Measurements from ENCODE around the gene EWSR1.

Gene EWSR1

GRCh38 chr22:29320546-29320945 is 52.5 kb downstream of the EWSR1 start:
- no peak for DNase-seq

- DNase-seq: no peak
Measured at GRCh38 chr22:29323641-29324040, 55.6 kb downstream of the EWSR1 start.

GRCh38 chr22:29325356-29325755 is 57.3 kb downstream of the EWSR1 start:
- no peak for DNase-seq

GRCh38 chr22:29325785-29326315 is 57.8 kb downstream of the EWSR1 start:
- no peak for DNase-seq

GRCh38 chr22:29326481-29326880 is 58.4 kb downstream of the EWSR1 start:
- DNase-seq: no peak

GRCh38 chr22:29327089-29327764 is 59.2 kb downstream of the EWSR1 start:
- DNase-seq: no peak

GRCh38 chr22:29328055-29328454 is 60.0 kb downstream of the EWSR1 start:
- DNase-seq: no peak

- DNase-seq: no peak
Measured at GRCh38 chr22:29328566-29329500, 60.8 kb downstream of the EWSR1 start.

- DNase-seq: no peak
Measured at GRCh38 chr22:29329581-29329980, 61.5 kb downstream of the EWSR1 start.

GRCh38 chr22:29330291-29330690 is 62.2 kb downstream of the EWSR1 start:
- no peak for DNase-seq

- DNase-seq: no peak
Measured at GRCh38 chr22:29330753-29331152, 62.7 kb downstream of the EWSR1 start.

- no peak for DNase-seq
Measured at GRCh38 chr22:29331213-29331612, 63.1 kb downstream of the EWSR1 start.

GRCh38 chr22:29331658-29332300 is 63.7 kb downstream of the EWSR1 start:
- DNase-seq: no peak

GRCh38 chr22:29332886-29333496 is 64.9 kb downstream of the EWSR1 start:
- no peak for DNase-seq

- no peak for DNase-seq
Measured at GRCh38 chr22:29334148-29334547, 66.1 kb downstream of the EWSR1 start.

- DNase-seq: no peak
Measured at GRCh38 chr22:29334696-29335344, 66.8 kb downstream of the EWSR1 start.

- no peak for DNase-seq
Measured at GRCh38 chr22:29335656-29336055, 67.6 kb downstream of the EWSR1 start.

- no peak for DNase-seq
Measured at GRCh38 chr22:29336751-29337490, 68.9 kb downstream of the EWSR1 start.

- DNase-seq: no peak
Measured at GRCh38 chr22:29337631-29338284, 69.7 kb downstream of the EWSR1 start.

- no peak for DNase-seq
Measured at GRCh38 chr22:29338398-29338797, 70.3 kb downstream of the EWSR1 start.

Measured in activated CD8-positive, alpha-beta memory T cell treated with anti-CD3 and anti-CD28 coated beads, Interleukin-2, amount 50 U/mL, for 4 hours (primary cell).